ENCODE measurements around the gene HPS1. TPM values are rescaled to one million over a fixed set of nuclear protein-coding genes. Genes with fewer than 3 reads are reported as not detected.

HPS1 gene
- total RNA-seq, 3 donors from 2014 or later (not counting 1 experiment from before 2014, with no cell fraction given), result 92.4 to 103 (median 102) TPM

DNA sequence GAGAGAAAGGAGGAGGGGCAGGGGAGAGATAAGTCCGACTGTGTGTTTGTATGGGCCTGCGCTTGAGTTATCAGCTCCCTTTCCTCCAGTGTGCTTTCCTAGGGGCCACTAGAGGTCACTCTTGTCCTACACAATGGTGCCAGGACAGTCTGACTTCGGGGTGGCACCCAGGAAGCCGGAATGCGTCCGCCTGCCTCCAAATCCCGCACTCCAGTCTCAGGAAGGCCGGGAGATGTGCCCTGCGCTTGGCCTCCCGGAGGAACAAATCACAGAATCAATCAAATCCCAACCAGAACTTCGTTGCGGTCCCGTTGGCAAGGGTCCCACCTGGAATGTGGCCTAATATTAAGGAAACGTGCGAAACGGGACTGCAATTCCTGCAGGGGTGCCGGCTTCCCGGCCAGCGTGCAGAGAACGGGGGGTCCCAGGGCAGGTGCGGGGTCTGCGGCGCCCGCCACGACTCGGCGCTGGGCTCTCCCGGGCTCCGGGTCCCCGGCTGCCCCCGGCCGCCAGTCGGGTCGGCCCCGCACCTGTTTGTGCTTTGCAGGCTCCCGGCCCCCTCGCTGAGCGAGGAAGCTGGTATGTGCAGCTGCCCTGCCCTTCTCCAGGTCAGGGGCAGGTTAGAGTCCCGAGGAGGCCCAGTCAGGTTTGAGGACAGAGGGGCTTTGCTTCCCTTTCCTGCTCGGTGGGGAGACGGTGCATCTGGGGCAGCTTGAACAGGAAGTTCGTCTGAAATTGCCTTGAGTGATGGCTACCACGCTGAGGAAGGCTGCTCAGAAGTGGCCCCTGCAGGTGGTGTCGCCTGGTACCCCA is 21.0 kb upstream of the HPS1 start:
- ATAC-seq (peak; percentile 93 to 97 (median 97)), DNase-seq (peak; percentile 48 to 91)
- Histone ChIP-seq H3K27me3 (ENCODE audit: control insufficient read depth, insufficient read depth, low read length) (no peaks in the 10 kb centered on the region), H3K36me3 (ENCODE audit: control insufficient read depth, insufficient read depth, low read length) (no peaks in the 10 kb centered on the region), H3K4me1 (ENCODE audit: control insufficient read depth, insufficient read depth, low read length) (peaks cover 11% of the 10 kb centered on the region), H3K4me3 (ENCODE audit: low read length) (peak overlapping the region; percentile 85), H3K9me3 (ENCODE audit: control insufficient read depth, insufficient read depth, low read length) (no peaks in the 10 kb centered on the region), H3K27ac (ENCODE audit: low read length) (peak overlapping the region; percentile 34)
- no peaks in the 10 kb centered on the region for H3K36me3 Mint-ChIP-seq
- TF ChIP-seq, protein P1, sequence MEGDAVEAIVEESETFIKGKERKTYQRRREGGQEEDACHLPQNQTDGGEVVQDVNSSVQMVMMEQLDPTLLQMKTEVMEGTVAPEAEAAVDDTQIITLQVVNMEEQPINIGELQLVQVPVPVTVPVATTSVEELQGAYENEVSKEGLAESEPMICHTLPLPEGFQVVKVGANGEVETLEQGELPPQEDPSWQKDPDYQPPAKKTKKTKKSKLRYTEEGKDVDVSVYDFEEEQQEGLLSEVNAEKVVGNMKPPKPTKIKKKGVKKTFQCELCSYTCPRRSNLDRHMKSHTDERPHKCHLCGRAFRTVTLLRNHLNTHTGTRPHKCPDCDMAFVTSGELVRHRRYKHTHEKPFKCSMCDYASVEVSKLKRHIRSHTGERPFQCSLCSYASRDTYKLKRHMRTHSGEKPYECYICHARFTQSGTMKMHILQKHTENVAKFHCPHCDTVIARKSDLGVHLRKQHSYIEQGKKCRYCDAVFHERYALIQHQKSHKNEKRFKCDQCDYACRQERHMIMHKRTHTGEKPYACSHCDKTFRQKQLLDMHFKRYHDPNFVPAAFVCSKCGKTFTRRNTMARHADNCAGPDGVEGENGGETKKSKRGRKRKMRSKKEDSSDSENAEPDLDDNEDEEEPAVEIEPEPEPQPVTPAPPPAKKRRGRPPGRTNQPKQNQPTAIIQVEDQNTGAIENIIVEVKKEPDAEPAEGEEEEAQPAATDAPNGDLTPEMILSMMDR (IDR thresholded peaks at IDR 0.05), result peak; percentile 87
- 3% methylated on average over 44 of the region's 44 CpGs for WGBS (ENCODE audit: insufficient coverage)
- intact Hi-C loops (cut with micrococcal nuclease), result loop anchor here (1.0 to 5.0 kb wide), 2 partner anchors 197 to 1145 kb away; no protein-coding TSS in a partner anchor
- H3K9me3 Mint-ChIP-seq, result no peaks in the 10 kb centered on the region
- H3K4me3 Mint-ChIP-seq, result peak overlapping the region; percentile 97
- peak overlapping the region; percentile 68 to 87 for H3K27ac Mint-ChIP-seq
- H3K27me3 Mint-ChIP-seq (ENCODE audit: low read depth in 2 of 2), result peaks cover 13 to 14% of the 10 kb centered on the region in 2 donors
- H3K4me1 Mint-ChIP-seq, result peaks cover 8 to 15% of the 10 kb centered on the region in 2 donors

DNA sequence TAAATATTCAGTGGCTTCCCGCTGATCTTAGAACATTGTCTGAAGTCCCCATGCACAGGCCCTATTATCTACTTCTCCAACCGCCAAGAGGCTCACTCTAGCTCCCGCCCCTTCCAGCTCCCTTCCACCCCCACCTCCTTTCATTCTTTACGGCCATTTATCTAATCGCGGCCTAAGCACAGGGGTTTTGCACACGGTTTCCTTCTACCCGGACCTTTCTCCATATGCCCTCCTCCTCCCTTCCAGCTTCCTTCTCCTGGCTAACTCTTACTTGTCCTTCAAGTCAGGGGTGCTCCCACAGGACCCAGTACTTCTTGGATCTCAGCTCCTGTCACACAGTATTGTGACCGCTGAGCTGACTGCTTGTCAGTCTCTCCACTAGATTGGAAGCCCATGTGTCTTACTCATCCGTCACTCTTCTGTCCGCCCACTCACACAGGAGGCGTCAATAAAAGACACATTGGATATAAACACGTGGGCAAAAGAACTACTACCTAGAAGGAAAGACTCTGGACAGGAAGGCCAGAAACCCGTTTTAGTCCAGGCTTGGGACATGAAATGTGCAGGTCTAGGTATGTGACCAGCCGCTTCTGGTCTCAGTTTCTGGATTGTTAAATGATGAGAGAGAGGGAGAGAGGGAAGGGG is 20.2 kb upstream of the HPS1 start:
- H3K4me3 Mint-ChIP-seq, result peak overlapping the region; percentile 97
- no peaks in the 10 kb centered on the region for H3K36me3 Mint-ChIP-seq
- H3K27ac ChIP-seq (ENCODE audit: low read length), result no peak overlapping the region
- H3K9me3 ChIP-seq (ENCODE audit: control insufficient read depth, insufficient read depth, low read length), result no peaks in the 10 kb centered on the region
- DNase-seq (no peak), ATAC-seq (no peak)
- 78% methylated on average over 15 of the region's 15 CpGs for WGBS (ENCODE audit: insufficient coverage)
- TF ChIP-seq, protein P1 (IDR thresholded peaks at IDR 0.05), result no peak
- no peaks in the 10 kb centered on the region for H3K9me3 Mint-ChIP-seq
- H3K27me3 ChIP-seq (ENCODE audit: control insufficient read depth, insufficient read depth, low read length), result no peaks in the 10 kb centered on the region
- no peaks in the 10 kb centered on the region for H3K36me3 ChIP-seq (ENCODE audit: control insufficient read depth, insufficient read depth, low read length)
- intact Hi-C loops (cut with micrococcal nuclease), result loop anchor here (1.0 to 5.0 kb wide), 2 partner anchors 197 to 1145 kb away; no protein-coding TSS in a partner anchor
- peaks cover 15 to 17% of the 10 kb centered on the region in 2 donors for H3K27me3 Mint-ChIP-seq (ENCODE audit: low read depth in 2 of 2)
- H3K4me1 Mint-ChIP-seq, result peaks cover 8 to 15% of the 10 kb centered on the region in 2 donors
- H3K4me3 ChIP-seq (ENCODE audit: low read length), result no peak overlapping the region
- peak overlapping the region; percentile 68 to 87 for H3K27ac Mint-ChIP-seq
- H3K4me1 ChIP-seq (ENCODE audit: control insufficient read depth, insufficient read depth, low read length), result peaks cover 11% of the 10 kb centered on the region

DNA sequence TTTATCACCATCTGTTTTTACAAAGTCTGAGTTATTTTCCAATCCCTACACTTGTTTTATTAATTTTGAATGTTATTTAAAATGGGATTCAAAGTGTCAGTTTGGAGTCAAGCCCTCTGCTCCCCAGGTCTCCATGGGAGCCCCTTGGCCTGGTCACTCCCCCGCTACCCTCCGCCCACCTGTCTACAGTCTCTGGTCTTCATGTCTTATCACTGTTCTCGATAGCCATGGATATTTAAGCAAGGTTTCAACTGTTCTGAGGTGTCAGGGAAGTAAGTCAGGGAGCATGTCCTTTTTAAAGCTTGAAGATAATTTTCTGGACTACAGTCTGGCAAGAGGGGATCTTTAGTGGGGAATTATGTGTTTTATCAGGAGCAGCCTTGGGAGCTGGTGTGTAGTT is 19.1 kb upstream of the HPS1 start:
- Histone ChIP-seq H3K36me3 (ENCODE audit: control insufficient read depth, insufficient read depth, low read length) (no peaks in the 10 kb centered on the region), H3K4me1 (ENCODE audit: control insufficient read depth, insufficient read depth, low read length) (peaks cover 11% of the 10 kb centered on the region), H3K27ac (ENCODE audit: low read length) (no peak overlapping the region), H3K9me3 (ENCODE audit: control insufficient read depth, insufficient read depth, low read length) (no peaks in the 10 kb centered on the region), H3K27me3 (ENCODE audit: control insufficient read depth, insufficient read depth, low read length) (no peaks in the 10 kb centered on the region), H3K4me3 (ENCODE audit: low read length) (no peak overlapping the region)
- Mint-ChIP-seq H3K4me3 (no peak overlapping the region), H3K4me1 (peaks cover 8 to 15% of the 10 kb centered on the region in 2 donors), H3K9me3 (no peaks in the 10 kb centered on the region), H3K36me3 (no peaks in the 10 kb centered on the region), H3K27me3 (ENCODE audit: low read depth in 2 of 2) (peaks cover 15 to 17% of the 10 kb centered on the region in 2 donors), H3K27ac (no peak overlapping the region)
- intact Hi-C loops (cut with micrococcal nuclease), result loop anchor here (5.0 kb wide), 1 partner anchor 1146 kb away; no protein-coding TSS in a partner anchor
- DNase-seq (no peak), ATAC-seq (no peak)
- TF ChIP-seq, protein P1 (IDR thresholded peaks at IDR 0.05), result no peak
- WGBS (ENCODE audit: insufficient coverage), result 96% methylated on average over 3 of the region's 3 CpGs

Data from natural killer cell (primary cell).